C4-2B (cell line): ENCODE results near the gene COA8.
A peak's percentile ranks its signal among the peaks of the same experiment; 100 is the strongest.

Experiments used
- H3K27ac ChIP-seq: fragments of 450-650 bp; 2 replicates; pipeline ENCODE4 v1.5.1; 2017
- CTCF ChIP-seq: fragments of 450-650 bp; conservative IDR thresholded peaks from 2 replicates; pipeline ENCODE4 v1.5.1; 2017; ENCODE audit warnings: mild to moderate bottlenecking
- ZFX ChIP-seq: fragments of 450-650 bp; IDR thresholded peaks from 2 replicates; pipeline ENCODE4 v1.6.1; 2017

Gene COA8

DNA sequence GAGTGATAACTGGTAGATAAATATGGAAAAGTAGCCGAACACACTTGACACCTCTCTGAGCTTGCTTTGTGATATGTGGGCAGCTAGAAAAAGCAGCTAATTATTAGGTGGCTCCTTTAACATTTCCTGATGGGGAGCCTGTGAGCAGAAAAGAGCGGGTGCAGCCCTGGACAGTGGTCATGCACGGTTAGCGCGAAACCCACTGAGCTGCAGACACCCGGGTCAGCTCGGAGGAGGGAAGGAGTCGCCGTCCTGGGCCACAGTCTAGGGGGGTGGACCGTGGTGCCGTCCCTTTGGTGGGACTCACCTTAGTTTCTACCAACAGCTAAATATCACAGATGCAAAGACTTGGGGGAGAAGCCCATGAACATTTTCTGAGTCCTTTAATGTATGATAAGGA, 6.6 kb downstream of the COA8 start:
- peak overlapping the region; percentile 46; the same call in 1 of the 2 replicates for H3K27ac ChIP-seq
- TF ChIP-seq ZFX: no peak
- no peak for TF ChIP-seq CTCF

DNA sequence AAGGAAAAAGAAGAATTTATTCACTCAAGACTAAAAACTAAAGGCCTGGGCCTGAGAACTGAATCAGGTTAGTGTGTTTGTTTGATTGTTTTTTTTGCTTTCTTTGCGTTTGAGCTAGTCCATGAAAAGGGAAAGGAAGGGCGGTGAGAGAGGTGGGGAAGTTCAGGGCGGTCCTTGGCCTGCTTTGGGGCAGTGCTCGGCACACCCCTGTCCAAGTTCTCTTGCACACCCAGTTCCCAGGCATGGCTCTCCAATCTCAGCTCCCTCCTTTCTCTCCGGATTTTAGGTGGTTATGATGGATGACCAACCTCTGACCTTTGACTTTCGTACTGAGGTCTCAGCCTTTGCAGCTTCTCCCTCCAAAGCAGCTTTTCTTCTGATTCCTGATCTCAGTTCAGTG, 11.3 kb downstream of the COA8 start:
- no peak overlapping the region for H3K27ac ChIP-seq
- no peak for TF ChIP-seq ZFX
- TF ChIP-seq CTCF: no peak

GRCh38 chr14:103574707-103575285, 12.0 kb downstream of the COA8 start:
- TF ChIP-seq ZFX (no peak), CTCF (no peak)
- peak overlapping the region; percentile 77; the same call in 1 of the 2 replicates for H3K27ac ChIP-seq

DNA sequence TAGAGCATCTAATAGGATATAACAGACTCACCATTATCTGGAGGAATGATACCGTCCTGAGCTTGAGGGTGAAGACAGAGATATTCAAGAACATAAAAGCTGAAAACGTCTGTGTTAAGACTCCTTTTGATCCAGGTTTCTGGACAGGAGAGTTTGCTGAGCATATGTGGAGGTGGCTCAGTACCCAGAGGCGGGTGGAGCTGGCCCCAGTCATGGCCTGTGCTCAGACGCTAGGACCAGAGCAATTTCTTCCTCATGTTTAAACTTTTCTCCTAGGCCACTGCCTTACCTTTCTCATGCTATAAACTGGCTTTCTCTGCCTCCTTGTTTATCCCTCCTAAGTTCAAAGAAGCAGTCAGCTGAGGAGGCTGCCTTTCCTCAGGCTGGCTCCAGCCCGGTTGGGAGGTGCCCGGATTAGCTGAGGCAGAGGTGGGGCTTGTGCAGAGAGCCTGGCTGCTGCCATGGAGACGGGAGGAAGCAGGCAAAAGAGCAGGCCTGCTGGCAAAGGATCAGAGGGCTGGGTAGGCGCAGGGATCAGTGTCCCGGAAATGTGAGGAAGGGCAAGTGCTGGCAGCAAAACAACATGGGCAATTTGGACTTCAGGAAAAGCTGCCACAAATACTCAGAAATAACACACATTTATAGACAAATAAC, 13.7 kb downstream of the COA8 start:
- TF ChIP-seq CTCF: no peak
- no peak for TF ChIP-seq ZFX
- H3K27ac ChIP-seq: peak overlapping the region; percentile 77

DNA sequence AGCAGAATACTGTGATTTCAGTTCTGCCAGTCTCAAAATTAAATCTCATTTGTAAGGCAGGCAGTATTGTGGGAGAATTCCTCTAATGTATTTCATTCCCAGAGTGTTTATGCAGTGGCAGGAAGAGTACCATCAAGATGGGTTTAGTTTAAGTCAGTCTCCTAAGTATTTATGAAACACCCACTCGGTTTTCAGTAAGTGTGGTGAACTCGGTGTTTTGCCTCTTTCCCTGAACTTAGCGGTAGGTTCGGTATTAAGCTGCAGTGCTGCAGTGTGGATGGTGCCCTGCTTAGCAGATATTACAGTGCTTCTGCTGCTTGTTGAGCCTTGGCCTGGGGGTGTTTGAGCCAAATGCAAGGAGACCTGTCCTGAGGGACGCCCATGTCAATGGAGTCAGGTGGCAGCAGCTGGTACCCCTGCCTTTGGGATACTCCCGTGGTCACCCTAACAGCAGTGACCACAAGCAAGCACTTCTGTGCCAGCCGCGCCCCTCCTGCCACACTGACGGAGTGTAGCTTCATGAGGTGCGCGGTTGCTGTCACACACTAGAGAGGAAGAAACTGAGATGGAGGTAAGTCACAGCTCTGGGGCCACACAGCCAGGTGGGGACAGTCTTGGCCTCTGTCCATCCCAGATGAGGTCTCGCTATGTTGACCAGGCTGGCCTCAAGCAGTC, 15.8 kb downstream of the COA8 start:
- TF ChIP-seq CTCF: no peak
- TF ChIP-seq ZFX: no peak
- H3K27ac ChIP-seq: no peak overlapping the region

- no peak overlapping the region for H3K27ac ChIP-seq
- no peak for TF ChIP-seq ZFX
- no peak for TF ChIP-seq CTCF
Observed at GRCh38 chr14:103581206-103581605, 18.4 kb downstream of the COA8 start.

GRCh38 chr14:103581954-103582703, 19.4 kb downstream of the COA8 start:
- H3K27ac ChIP-seq: no peak overlapping the region

More at GRCh38 chr14:103581954-103582703, 19.4 kb downstream of the COA8 start:
- TF ChIP-seq CTCF (no peak), ZFX (no peak)
